Fibroblast of lung (primary cell): ENCODE data around the gene IQCF2.
"Not testable (repeated sequence)": the region's sequence is repeated elsewhere in the genome, so short reads cannot be mapped to it uniquely, and the experiment has no call there.

ENCODE experiments used
- CTCF ChIP-seq, 2 donors: IDR thresholded peaks in 1 of 2; conservative IDR thresholded peaks in 1 of 2; 1 replicate in 1 of 2; 2 replicates in 1 of 2; pipeline ENCODE4 v1.5.1; 2011 to 2012; ENCODE audit warnings: low read length in 2 of 2, control low read depth in 1 of 2, inconsistent platforms in 1 of 2, low read depth in 1 of 2, mild to moderate bottlenecking in 1 of 2
- EZH2 ChIP-seq: IDR thresholded peaks from 2 replicates; pipeline ENCODE4 v1.5.1; 2012; ENCODE audit warnings: low read length, control low read depth, mild to moderate bottlenecking; ENCODE audit errors: missing control alignments

- TF ChIP-seq CTCF (conservative IDR thresholded peaks at IDR 0.05 in 1 of 2, IDR thresholded peaks at IDR 0.05 in 1 of 2; ENCODE audit: low read depth in 1 of 2, low read length in 2 of 2); EZH2: not testable (repeated sequence)
These were observed 38.6 kb downstream of the IQCF2 start for GRCh38 chr3:51900043-51900442.
